HG03565 (cell line): ENCODE data around the gene SETMAR.

Experiments used
- ATAC-seq: cut with Tn5 transposase; IDR thresholded peaks from one replicate; pipeline ENCODE4 v1.9.1; 2021; ENCODE audit warnings: mild to moderate bottlenecking, moderate library complexity; ENCODE audit not compliant: unreplicated experiment

Gene SETMAR

GRCh38 chr3:4351164-4351855 lies 48.1 kb downstream of the SETMAR start:
- peak; percentile 19 for ATAC-seq

GRCh38 chr3:4351872-4352271 lies 48.7 kb downstream of the SETMAR start:
- no peak for ATAC-seq

- ATAC-seq: no peak
Measured at GRCh38 chr3:4355401-4356219, 52.4 kb downstream of the SETMAR start.

GRCh38 chr3:4356220-4356540 lies 53.0 kb downstream of the SETMAR start:
- no peak for ATAC-seq

- no peak for ATAC-seq
Measured at GRCh38 chr3:4356546-4357410, 53.6 kb downstream of the SETMAR start.

- ATAC-seq: no peak
Measured at GRCh38 chr3:4358273-4358672, 55.1 kb downstream of the SETMAR start.

- ATAC-seq: no peak
Measured at GRCh38 chr3:4359805-4360502, 56.8 kb downstream of the SETMAR start.

GRCh38 chr3:4360817-4361216 lies 57.6 kb downstream of the SETMAR start:
- no peak for ATAC-seq

- ATAC-seq: no peak
Measured at GRCh38 chr3:4362523-4362922, 59.4 kb downstream of the SETMAR start.
